NCI-H345 treated with DMSO at 0.1 percent for 48 hours (cell line): ENCODE data around the gene PISD.

Source experiments
- DNase-seq: peaks from one replicate; lab custom pipeline; 2025; ENCODE audit not compliant: unreplicated experiment; lab: John Stamatoyannopoulos, UW

PISD gene

DNA sequence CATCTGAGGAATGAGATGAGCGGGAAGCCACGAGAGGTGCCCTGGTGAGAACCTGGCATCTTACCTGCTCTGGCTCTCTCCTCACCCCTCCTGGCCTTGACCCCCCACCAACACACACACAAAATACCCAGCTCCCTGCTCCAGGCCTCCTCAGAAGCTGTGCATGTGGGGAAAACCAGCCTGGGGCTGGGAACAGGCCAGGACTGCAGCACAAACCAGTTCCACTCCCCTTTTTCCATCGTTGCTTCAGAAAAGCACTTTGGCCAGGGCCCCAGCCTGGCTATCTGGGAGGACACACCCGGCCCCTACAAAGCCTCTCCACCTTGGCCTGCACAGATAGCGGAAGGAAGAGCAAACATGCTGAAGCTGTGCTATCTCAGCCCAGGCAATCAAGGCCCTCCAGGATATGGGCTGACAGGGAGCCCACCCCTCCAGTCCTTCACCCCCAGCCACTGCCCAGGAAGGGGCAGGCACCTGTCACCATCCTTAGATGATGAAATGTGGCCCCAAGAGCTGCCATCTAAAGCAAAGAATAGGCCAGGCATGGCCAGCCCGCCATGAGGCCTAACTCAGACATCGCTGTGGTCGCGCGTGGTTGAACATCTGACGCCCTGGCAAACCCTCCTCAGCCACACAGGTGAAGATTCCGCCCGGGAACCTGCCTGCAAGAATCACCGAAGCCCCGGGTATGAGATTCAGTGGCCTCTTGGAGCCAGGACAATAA is 35.4 kb downstream of the PISD start:
- DNase-seq, result no peak

DNA sequence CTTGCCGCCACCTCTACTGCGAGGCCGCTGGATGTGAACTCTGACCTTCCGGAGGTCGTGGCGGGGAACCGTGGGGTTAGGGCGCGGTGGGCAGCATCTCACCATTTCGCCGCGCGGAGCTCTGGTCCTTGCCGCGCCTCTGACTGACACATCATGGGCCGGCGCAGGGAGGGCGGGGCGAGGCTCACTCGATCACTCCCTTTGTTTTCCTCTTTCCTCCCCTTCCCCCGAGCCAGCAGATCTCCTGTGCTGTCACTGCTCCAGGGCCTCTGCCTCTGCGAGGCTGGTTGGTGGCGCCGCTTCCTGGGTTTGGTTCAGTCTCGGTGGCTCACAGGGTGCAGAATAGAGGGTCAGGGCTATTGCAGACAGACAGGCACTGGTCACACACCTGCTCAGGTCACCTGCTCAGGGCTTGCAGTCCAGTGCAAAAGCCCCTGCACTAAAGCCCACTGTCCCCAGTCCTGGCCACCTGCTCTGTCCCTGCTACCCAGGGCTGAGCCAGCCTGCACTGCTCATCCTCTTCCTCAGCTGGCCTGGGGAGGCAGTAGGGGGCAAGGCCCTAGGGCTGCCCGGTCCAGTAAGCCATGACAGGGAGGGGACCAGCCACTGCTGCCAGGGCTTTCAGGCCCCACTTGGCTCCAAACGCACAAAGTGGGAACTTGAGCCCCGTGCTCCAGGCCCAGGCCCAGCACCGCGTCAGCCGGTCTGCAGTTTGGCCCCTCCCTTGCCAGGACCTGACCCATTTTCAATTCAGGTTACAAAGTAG is 36.2 kb downstream of the PISD start:
- DNase-seq, result no peak

- no peak for DNase-seq
These were observed 36.8 kb downstream of the PISD start for GRCh38 chr22:31625257-31625640.

DNA sequence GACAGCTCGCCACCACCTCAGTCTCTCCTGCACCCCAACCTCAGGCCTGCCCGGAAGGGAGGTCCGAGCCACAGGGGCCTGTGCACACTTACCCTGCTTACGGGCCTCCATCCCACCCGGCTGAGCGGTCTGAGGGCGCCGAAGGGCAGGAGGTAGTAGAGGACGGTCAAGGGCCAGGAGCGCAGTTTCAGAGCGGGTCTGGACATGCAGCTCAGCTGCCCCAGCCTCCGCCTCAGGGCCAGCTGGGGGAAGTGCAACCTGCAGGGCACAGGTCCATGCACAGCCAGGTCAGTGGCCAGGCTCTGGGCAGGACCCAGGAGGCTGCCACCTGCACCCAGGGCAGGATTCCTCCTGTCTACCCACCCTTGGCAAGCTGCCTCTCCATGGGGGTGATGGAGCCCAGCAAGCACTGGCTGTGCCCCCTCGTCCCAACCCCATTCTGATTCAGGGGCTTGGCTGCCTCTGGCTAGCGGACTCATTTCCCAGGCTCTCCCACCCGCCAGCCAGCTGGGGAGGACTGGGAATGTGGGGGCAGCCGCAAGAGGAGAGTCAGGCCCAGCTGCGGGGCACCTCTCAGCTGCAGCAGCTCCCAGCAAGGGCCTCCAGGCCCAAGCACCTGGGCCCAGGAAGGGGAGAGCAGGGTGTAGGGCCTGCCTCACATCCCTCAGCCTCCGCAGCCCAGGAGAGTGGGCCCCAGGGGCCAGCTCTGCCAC is 38.3 kb downstream of the PISD start:
- no peak for DNase-seq

DNA sequence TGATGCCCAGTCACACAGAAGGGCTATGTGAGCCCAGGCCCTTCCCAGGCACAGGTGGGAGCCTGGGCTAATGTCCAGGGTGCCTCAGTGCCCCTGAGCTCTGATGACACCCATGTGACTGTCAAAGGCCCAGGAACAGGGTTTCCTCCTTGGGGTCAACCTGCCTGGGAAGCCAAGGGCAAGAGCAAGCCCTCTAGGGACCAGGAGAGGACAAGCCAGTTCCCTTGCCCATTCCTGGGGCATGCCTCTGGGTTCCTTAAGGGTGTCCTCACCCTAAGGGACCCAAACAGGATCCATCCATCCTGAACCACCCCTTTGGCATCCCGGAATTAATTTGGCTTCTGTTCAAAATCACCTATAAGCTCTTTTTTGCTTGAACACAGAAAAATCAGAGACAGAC is 39.0 kb downstream of the PISD start:
- no peak for DNase-seq

DNA sequence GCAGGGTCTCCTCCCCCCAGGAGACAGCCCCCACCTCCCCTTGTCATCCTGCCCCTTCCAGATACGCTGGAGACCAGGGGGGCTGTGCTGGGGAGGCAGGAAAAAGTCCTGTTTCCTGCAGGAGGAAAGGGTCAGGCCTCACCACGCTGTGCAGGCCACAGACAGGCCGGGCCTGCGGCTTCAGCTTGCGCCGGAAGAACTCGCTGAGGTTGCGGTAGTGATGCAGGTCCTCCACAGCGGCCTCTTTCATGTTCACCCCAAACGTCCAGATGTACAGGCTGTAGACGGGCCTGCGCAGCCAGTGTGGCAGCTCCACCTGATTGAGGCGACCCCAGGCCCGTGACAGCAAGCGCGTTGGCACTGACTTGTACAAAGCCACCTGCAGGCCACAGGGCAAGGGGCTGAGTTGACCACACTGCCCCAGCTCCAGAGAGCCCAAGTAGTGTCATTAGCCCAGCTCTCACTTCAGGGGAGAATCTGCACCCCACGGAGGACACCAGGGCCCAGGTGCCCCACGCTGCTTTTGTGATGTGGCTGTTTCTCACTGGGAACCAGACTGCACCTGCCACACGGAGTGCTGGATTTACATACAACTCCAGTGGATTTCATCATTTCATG is 40.4 kb downstream of the PISD start:
- no peak for DNase-seq

- no peak for DNase-seq
These were observed 41.1 kb downstream of the PISD start for GRCh38 chr22:31620756-31621480.

GRCh38 chr22:31619611-31620300 is 42.3 kb downstream of the PISD start:
- no peak for DNase-seq

GRCh38 chr22:31618471-31619176 is 43.4 kb downstream of the PISD start:
- DNase-seq, result no peak

DNA sequence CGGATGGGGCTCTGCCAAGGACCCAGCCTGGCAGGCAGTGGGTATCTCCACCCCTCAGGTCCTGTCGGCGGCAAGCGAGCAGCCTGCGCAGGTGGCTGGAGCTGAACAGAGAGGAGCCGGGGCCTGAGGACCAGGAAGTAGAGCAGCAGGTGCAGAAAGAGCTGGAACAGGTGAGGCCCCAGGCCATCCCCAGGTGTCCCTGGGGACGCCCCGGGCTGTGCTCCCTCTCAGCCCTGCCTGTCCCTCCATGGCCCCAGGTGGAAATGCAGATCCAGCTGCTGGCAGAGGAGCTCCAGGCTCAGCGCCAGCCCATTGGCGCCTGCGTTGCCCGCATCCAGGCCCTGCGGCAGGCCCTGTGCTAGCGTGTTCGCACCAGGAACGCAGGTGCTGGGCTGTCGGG is 44.0 kb downstream of the PISD start:
- DNase-seq, result peak; percentile 84

GRCh38 chr22:31616315-31616980 is 45.6 kb downstream of the PISD start:
- no peak for DNase-seq

GRCh38 chr22:31615940-31616314 is 46.1 kb downstream of the PISD start:
- DNase-seq, result no peak

- DNase-seq, result no peak
These were observed 46.5 kb downstream of the PISD start for GRCh38 chr22:31615491-31615860.

DNA sequence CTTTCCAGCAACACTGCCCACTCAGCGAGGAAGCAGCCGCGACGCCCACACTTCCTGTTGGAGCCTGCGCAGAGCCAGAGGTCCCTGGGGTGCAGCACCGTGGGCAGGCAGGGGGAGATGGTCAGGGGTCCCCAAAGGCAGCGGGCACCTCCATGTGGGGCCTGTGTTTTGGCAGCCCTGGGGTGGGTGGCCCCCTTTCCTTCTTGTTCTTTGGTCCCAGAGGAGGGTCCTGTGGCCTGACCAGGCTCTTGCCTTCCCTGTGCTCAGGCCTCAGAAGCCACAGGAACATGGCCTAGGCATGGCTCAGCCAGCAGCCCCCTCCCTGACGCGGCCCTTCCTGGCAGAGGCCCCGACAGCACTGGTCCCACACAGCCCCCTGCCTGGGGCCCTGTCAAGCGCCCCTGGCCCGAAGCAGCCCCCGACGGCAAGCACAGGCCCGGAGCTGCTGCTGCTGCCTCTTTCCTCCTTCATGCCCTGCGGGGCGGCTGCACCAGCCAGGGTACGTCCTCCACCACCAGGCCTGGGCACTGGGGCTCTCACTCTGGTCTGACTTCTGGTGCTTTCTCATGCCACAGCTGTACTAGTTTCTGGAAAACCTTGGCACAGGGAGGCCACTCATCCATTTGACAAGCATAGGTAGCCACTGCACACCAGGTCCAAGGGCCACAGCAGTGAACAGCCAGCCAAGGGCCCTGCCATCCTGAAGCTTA is 47.1 kb downstream of the PISD start:
- DNase-seq, result no peak

GRCh38 chr22:31613904-31614296 is 48.1 kb downstream of the PISD start:
- no peak for DNase-seq

GRCh38 chr22:31613286-31613903 is 48.6 kb downstream of the PISD start:
- DNase-seq, result no peak

GRCh38 chr22:31612891-31613285 is 49.1 kb downstream of the PISD start:
- DNase-seq, result no peak

GRCh38 chr22:31611061-31611760 is 50.8 kb downstream of the PISD start:
- DNase-seq, result no peak
